PFSK-1 (cell line): ENCODE measurements around the gene SLC6A9.

Experiments
- FOXP2 ChIP-seq: optimal IDR thresholded peaks from 2 replicates; pipeline ENCODE3; 2011; ENCODE audit warnings: borderline replicate concordance, control low read depth, inconsistent platforms; ENCODE audit not compliant: insufficient read depth; ENCODE audit errors: extremely low read length, extremely low read depth
- POLR2AphosphoS5 ChIP-seq: IDR thresholded peaks from 2 replicates; pipeline ENCODE4 v1.6.1; 2012; ENCODE audit warnings: low read depth, mild to moderate bottlenecking, control low read depth, low read length, moderate library complexity
- SIN3A ChIP-seq: IDR thresholded peaks from 2 replicates; pipeline ENCODE4 v1.6.1; 2012; ENCODE audit warnings: mild to moderate bottlenecking, low read length, moderate library complexity, borderline replicate concordance; ENCODE audit not compliant: insufficient read depth
- TAF1 ChIP-seq: IDR thresholded peaks from 2 replicates; pipeline ENCODE4 v1.6.1; 2012; ENCODE audit warnings: low read length, control low read depth, borderline replicate concordance; ENCODE audit not compliant: insufficient read depth
- TF ChIP-seq, protein P1 (sequence below), 2 experiments: IDR thresholded peaks; 2 replicates each; pipeline versions ENCODE4 v1.6.1 to v1.8.0; 2011 to 2012; ENCODE audit warnings: low read depth in 2 of 2, low read length in 2 of 2, control low read depth in 1 of 2, inconsistent platforms in 1 of 2, mild to moderate bottlenecking in 1 of 2, moderate library complexity in 1 of 2; ENCODE audit not compliant: insufficient read depth in 1 of 2

SLC6A9 gene

DNA sequence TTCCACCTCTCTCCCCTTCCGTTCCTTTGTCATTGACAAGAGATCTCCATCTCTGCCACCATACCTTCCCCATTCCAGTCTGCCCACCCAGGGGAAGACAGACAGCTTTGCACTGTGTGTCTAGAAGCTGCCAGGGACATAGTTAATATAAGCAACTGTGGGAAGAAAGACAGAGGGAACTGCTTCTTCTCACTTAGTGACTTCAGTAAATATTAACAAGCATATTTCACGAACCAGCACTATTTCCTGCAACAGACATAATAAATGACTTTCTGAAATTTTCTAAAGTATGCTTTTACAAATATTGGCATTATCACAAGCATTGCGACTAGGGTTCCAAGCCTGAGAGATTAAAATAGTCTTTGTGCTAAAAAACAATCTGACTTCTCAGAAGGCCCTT lies 43.2 kb upstream of the SLC6A9 start:
- TF ChIP-seq TAF1 (no peak), SIN3A (no peak), FOXP2 (no peak), POLR2AphosphoS5 (no peak)
- TF ChIP-seq, protein P1, sequence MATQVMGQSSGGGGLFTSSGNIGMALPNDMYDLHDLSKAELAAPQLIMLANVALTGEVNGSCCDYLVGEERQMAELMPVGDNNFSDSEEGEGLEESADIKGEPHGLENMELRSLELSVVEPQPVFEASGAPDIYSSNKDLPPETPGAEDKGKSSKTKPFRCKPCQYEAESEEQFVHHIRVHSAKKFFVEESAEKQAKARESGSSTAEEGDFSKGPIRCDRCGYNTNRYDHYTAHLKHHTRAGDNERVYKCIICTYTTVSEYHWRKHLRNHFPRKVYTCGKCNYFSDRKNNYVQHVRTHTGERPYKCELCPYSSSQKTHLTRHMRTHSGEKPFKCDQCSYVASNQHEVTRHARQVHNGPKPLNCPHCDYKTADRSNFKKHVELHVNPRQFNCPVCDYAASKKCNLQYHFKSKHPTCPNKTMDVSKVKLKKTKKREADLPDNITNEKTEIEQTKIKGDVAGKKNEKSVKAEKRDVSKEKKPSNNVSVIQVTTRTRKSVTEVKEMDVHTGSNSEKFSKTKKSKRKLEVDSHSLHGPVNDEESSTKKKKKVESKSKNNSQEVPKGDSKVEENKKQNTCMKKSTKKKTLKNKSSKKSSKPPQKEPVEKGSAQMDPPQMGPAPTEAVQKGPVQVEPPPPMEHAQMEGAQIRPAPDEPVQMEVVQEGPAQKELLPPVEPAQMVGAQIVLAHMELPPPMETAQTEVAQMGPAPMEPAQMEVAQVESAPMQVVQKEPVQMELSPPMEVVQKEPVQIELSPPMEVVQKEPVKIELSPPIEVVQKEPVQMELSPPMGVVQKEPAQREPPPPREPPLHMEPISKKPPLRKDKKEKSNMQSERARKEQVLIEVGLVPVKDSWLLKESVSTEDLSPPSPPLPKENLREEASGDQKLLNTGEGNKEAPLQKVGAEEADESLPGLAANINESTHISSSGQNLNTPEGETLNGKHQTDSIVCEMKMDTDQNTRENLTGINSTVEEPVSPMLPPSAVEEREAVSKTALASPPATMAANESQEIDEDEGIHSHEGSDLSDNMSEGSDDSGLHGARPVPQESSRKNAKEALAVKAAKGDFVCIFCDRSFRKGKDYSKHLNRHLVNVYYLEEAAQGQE (IDR thresholded peaks at IDR 0.05; ENCODE audit: insufficient read depth in 1 of 2, low read depth in 2 of 2, low read length in 2 of 2), result no peak

DNA sequence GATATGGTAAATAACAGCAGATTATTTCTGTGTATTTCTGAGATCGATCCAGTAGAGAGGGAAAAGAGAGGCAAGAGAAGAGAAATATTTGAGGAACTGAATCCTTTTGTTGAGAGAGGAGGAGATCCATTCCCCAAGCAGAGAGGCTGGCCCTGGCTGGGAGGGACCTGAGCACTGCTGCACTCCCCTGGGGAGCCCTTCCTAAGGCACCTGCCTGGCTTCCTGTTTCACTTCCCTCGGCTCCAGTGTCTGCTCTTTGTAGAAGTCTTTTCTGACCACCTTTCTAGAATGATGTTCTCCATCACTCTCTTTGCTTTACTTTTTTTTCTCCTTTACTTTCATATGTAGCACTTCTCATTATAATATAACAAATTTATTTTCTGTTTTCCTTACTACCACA lies 42.3 kb upstream of the SLC6A9 start:
- TF ChIP-seq SIN3A (no peak), POLR2AphosphoS5 (no peak)

DNA sequence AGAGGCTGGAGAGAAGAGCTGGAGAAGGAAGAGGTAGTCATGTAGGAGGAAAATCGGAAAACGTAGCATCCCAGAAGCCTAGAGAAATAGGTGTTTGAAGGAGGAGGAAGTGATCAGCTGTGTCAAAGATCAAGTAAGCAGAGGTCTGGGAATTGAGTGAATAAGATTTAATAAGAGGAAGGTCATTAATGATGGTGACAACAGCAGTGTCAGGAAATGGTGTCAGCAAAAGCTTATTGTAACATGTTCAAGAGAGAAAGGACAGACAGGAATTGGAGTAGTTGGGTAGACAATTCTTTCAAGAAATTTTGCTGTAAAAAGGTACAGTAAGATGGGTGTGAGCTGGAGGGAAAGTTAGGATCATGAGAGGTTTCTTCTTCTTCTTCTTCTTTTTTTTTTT lies 41.6 kb upstream of the SLC6A9 start:
- TF ChIP-seq TAF1, result no peak
- no peak for TF ChIP-seq FOXP2
- TF ChIP-seq SIN3A, result no peak
- TF ChIP-seq POLR2AphosphoS5, result no peak
- TF ChIP-seq, protein P1 (IDR thresholded peaks at IDR 0.05; ENCODE audit: insufficient read depth in 1 of 2, low read depth in 2 of 2, low read length in 2 of 2), result no peak

DNA sequence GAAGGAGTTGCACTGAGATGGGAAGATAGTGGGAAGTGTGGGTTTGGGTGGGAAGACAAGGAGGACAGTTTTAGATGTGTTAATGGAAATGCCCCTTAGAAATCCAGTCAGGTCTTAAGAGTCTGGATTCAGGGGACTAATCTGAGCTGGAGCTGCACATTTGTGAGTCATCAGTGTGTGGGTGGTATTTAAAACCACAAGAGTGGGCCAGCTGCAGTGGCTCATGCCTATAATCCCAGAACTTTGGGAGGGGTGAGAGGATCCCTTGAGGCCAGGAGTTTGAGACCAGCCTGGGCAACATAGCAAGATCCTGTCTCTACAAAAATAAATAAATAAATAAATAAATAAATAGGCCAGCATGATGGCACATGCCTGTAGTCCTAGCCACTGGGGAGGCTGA lies 40.9 kb upstream of the SLC6A9 start:
- TF ChIP-seq FOXP2 (no peak), POLR2AphosphoS5 (no peak), SIN3A (no peak), TAF1 (no peak)
- TF ChIP-seq, protein P1 (IDR thresholded peaks at IDR 0.05; ENCODE audit: insufficient read depth in 1 of 2, low read depth in 2 of 2, low read length in 2 of 2), result no peak

DNA sequence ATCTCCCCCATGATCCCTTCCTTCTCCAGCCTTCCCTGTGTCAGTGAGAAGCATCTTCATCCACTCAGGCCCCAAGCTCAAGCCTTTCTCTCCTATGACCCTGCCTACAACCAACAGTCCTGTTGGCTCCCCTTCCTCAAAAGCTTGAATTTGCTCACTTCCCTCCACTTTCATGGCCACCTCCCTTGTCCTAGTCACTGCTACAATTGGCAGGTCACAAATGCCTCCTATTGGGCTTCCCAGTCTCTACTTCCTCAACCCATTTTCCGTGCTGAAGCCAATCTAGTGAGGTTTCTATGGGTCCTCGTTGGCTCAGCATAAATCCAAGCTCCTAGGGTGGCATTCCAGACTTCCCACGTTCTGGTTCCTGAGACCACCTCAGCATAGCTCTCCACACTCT lies 40.2 kb upstream of the SLC6A9 start:
- TF ChIP-seq TAF1, result no peak
- TF ChIP-seq SIN3A, result no peak
- no peak for TF ChIP-seq FOXP2
- TF ChIP-seq POLR2AphosphoS5, result no peak
- TF ChIP-seq, protein P1 (IDR thresholded peaks at IDR 0.05; ENCODE audit: insufficient read depth in 1 of 2, low read depth in 2 of 2, low read length in 2 of 2), result no peak
